HCT116 (cell line): Measurements from ENCODE around the gene PODNL1. TPM values are rescaled to one million over a fixed set of nuclear protein-coding genes. Genes with fewer than 3 reads are reported as not detected.

Experiments
- ATAC-seq: fragments of 200-7000 bp; cut with Tn5 transposase; 2 replicates; pipeline ENCODE4 v1.9.1; 2020; ENCODE audit warnings: mild to moderate bottlenecking, moderate library complexity
- BruUV-seq: library from RNA; stranded (reverse); fragments of 400-500 nt; replicated peaks from 2 replicates; lab custom pipeline; 2021; lab: Mats Ljungman, UMichigan
- CTCF ChIA-PET: fragments of 300-600 bp; sonication (Branson Sonifier 250); formaldehyde crosslinking; loops from one replicate; lab custom pipeline; 2021; ENCODE audit warnings: antibody characterized with exemption; lab: Charles Lee
- POLR2A ChIA-PET: fragments of 300-600, 350-600 bp; sonication (Branson Sonifier 250); formaldehyde crosslinking; loops from one replicate; lab custom pipeline; 2021; ENCODE audit warnings: antibody characterized with exemption; lab: Charles Lee
- RAD21 ChIA-PET, 2 experiments: fragments of 300-600 bp; sonication (Branson Sonifier 250); formaldehyde crosslinking; loops; one replicate each; lab custom pipeline; 2023; ENCODE audit warnings: low total read pairs in 2 of 2; ENCODE audit not compliant: uncharacterized antibody in 2 of 2, unreplicated experiment in 2 of 2, low non-redundant PET in 1 of 2; lab: Charles Lee
- DNase-seq: peaks from one replicate; pipeline ENCODE4 v3.0.0-alpha.2; 2010; ENCODE audit warnings: low read depth, low spot score
- H2AFZ ChIP-seq: fragments of 200-600 bp; shearing (Covaris generic), sonication (generic); 2 replicates; pipeline ENCODE4 v1.6.1; 2017; ENCODE audit warnings: low read depth, mixed run types, mixed read lengths, antibody characterized with exemption, low read length; ENCODE audit not compliant: poor library complexity, severe bottlenecking
- H3K27ac ChIP-seq: 2 replicates; pipeline ENCODE4 v1.5.1; 2012; ENCODE audit warnings: low read depth, low read length
- H3K27me3 ChIP-seq: fragments of 200-600 bp; sonication (generic); 2 replicates; pipeline ENCODE4 v1.6.1; 2016; ENCODE audit warnings: mixed run types, low read length, mixed read lengths; ENCODE audit not compliant: insufficient read depth
- H3K36me3 ChIP-seq, 2 experiments: fragments of 200-500 bp in 1 of 2; fragments of 200-600 bp in 1 of 2; sonication (Bioruptor generic) in 1 of 2; sonication (generic) in 1 of 2; 2 replicates each; pipeline versions ENCODE4 v1.5.1 to v1.6.1; 2014 to 2016; ENCODE audit warnings: low read length in 2 of 2, inconsistent platforms in 1 of 2, mixed read lengths in 1 of 2, mixed run types in 1 of 2; ENCODE audit not compliant: insufficient read depth in 2 of 2, control insufficient read depth in 1 of 2
- H3K4me1 ChIP-seq, 2 experiments: fragments of 200-600 bp in 1 of 2; sonication (generic) in 1 of 2; 2 replicates each; pipeline versions ENCODE4 v1.5.1 to v1.6.1; 2012 to 2017; ENCODE audit warnings: low read length in 2 of 2, inconsistent platforms in 1 of 2, mild to moderate bottlenecking in 1 of 2, mixed read lengths in 1 of 2, mixed run types in 1 of 2, moderate library complexity in 1 of 2; ENCODE audit not compliant: insufficient read depth in 2 of 2, control insufficient read depth in 1 of 2
- H3K4me2 ChIP-seq: fragments of 200-600 bp; sonication (generic); 2 replicates; pipeline ENCODE4 v1.6.1; 2017; ENCODE audit warnings: mixed run types, low read length, mixed read lengths
- H3K4me3 ChIP-seq, 2 experiments: fragments of 200-600 bp in 1 of 2; sonication (generic) in 1 of 2; replicated peaks in 1 of 2; 2 replicates each; pipeline ENCODE4 v1.5.1; 2011 to 2016; ENCODE audit warnings: low read length in 2 of 2, control low read depth in 1 of 2, low read depth in 1 of 2, mild to moderate bottlenecking in 1 of 2, mixed read lengths in 1 of 2, mixed run types in 1 of 2
- H3K79me2 ChIP-seq: fragments of 200-600 bp; sonication (generic); 2 replicates; pipeline ENCODE4 v1.6.1; 2017; ENCODE audit warnings: mild to moderate bottlenecking, mixed run types, low read length, moderate library complexity, mixed read lengths; ENCODE audit not compliant: insufficient read depth
- H3K9ac ChIP-seq: fragments of 200-600 bp; sonication (generic); 2 replicates; pipeline ENCODE4 v1.6.1; 2016; ENCODE audit warnings: low read length, mixed read lengths
- H3K9me2 ChIP-seq: fragments of 200-600 bp; sonication (generic), shearing (Covaris generic); 2 replicates; pipeline ENCODE4 v1.6.1; 2017; ENCODE audit warnings: mixed run types, mild to moderate bottlenecking, moderate library complexity; ENCODE audit not compliant: insufficient read depth
- H3K9me3 ChIP-seq, 2 experiments: fragments of 200-500 bp in 1 of 2; fragments of 200-600 bp in 1 of 2; sonication (Bioruptor generic) in 1 of 2; sonication (generic) in 1 of 2; 2 replicates each; pipeline ENCODE4 v1.6.1; 2014 to 2017; ENCODE audit warnings: low read length in 2 of 2, mixed read lengths in 2 of 2, inconsistent platforms in 1 of 2, low read depth in 1 of 2, mild to moderate bottlenecking in 1 of 2, mixed run types in 1 of 2, moderate library complexity in 1 of 2; ENCODE audit not compliant: control insufficient read depth in 1 of 2, insufficient read depth in 1 of 2
- H4K20me1 ChIP-seq: fragments of 200-600 bp; sonication (generic), shearing (Covaris generic); 2 replicates; pipeline ENCODE4 v1.6.1; 2017; ENCODE audit warnings: mixed run types, mild to moderate bottlenecking, moderate library complexity; ENCODE audit not compliant: insufficient read depth
- ATF3 ChIP-seq: IDR thresholded peaks from 2 replicates; pipeline ENCODE4 v1.6.1; 2012
- CEBPB ChIP-seq: IDR thresholded peaks from 2 replicates; pipeline ENCODE4 v1.6.1; 2012; ENCODE audit warnings: low read depth
- EGR1 ChIP-seq: IDR thresholded peaks from 2 replicates; pipeline ENCODE4 v1.6.1; 2012; ENCODE audit warnings: low read depth
- EZH2phosphoT487 ChIP-seq: fragments of 200-600 bp; IDR thresholded peaks from 2 replicates; pipeline ENCODE4 v1.6.1; 2018; ENCODE audit warnings: antibody characterized with exemption, borderline replicate concordance
- POLR2AphosphoS5 ChIP-seq: IDR thresholded peaks from 2 replicates; pipeline ENCODE4 v1.6.1; 2011; ENCODE audit warnings: mild to moderate bottlenecking, low read depth, low read length, moderate library complexity
- REST ChIP-seq: IDR thresholded peaks from 2 replicates; pipeline ENCODE4 v1.6.1; 2012; ENCODE audit warnings: low read depth
- SIN3A ChIP-seq: IDR thresholded peaks from 2 replicates; pipeline ENCODE4 v1.6.1; 2012; ENCODE audit warnings: low read depth
- SP1 ChIP-seq: IDR thresholded peaks from 2 replicates; pipeline ENCODE4 v1.6.1; 2012; ENCODE audit warnings: low read depth
- SRF ChIP-seq: IDR thresholded peaks from 2 replicates; pipeline ENCODE4 v1.6.1; 2012; ENCODE audit warnings: low read depth
- YY1 ChIP-seq: IDR thresholded peaks from 2 replicates; pipeline ENCODE4 v1.6.1; 2011; ENCODE audit warnings: low read length, low read depth, moderate library complexity, mild to moderate bottlenecking; ENCODE audit not compliant: insufficient replicate concordance; ENCODE audit errors: extremely low read depth
- ZBTB33 ChIP-seq: IDR thresholded peaks from 2 replicates; pipeline ENCODE4 v1.6.1; 2011; ENCODE audit warnings: mild to moderate bottlenecking, low read length, moderate library complexity; ENCODE audit not compliant: insufficient replicate concordance; ENCODE audit errors: extremely low read depth
- ZFX ChIP-seq: fragments of 450-650 bp; IDR thresholded peaks from 2 replicates; pipeline ENCODE4 v1.6.1; 2017
- ZNF274 ChIP-seq: fragments of 200-500 bp; sonication (Bioruptor generic); IDR thresholded peaks from 2 replicates; pipeline ENCODE4 v1.6.1; 2014; ENCODE audit warnings: mild to moderate bottlenecking, low read depth, low read length, inconsistent platforms
- intact Hi-C: fragments of 100-400 bp; cut with micrococcal nuclease; formaldehyde crosslinking; loops from 2 replicates; pipeline ENCODE4 v1.10.0; 2022
- total RNA-seq: library from RNA; stranded (reverse); gene quantifications from one replicate; pipeline ENCODE4 v1.2.1, GENCODE V29; 2021; ENCODE audit not compliant: unreplicated experiment

The PODNL1 gene
- total RNA-seq, 1 experiment from 2014 or later = 0.71 TPM

GRCh38 chr19:13946414-13946813 lies 8.2 kb upstream of the PODNL1 start (continued):
- TF ChIP-seq EZH2phosphoT487 = no peak

GRCh38 chr19:13942023-13942684 lies 3.9 kb upstream of the PODNL1 start:
- TF ChIP-seq SP1 (no peak), POLR2AphosphoS5 (no peak), ZFX (no peak), EGR1 (no peak), ATF3 (no peak), ZBTB33 (no peak), ZNF274 (no peak), SIN3A (no peak), YY1 (no peak), EZH2phosphoT487 (no peak), REST (no peak), CEBPB (no peak), SRF (no peak)
- TF ChIP-seq, all 23 proteins: peak for 0
- Histone ChIP-seq H3K27ac (no peak overlapping the region), H3K4me2 (no peak overlapping the region), H3K9me2 (no peaks in the 10 kb centered on the region), H3K27me3 (no peaks in the 10 kb centered on the region), H2AFZ (no peak overlapping the region), H3K4me3 (no peak overlapping the region), H3K79me2 (no peaks in the 10 kb centered on the region), H3K9ac (no peak overlapping the region), H3K4me1 (no peaks in the 10 kb centered on the region), H3K36me3 (no peaks in the 10 kb centered on the region), H4K20me1 (no peaks in the 10 kb centered on the region), H3K9me3 (no peaks in the 10 kb centered on the region)
- DNase-seq = no peak
- intact Hi-C loops = no loop called here
- BruUV-seq = no TSS peak
- CTCF ChIA-PET = no interaction called here
- RAD21 ChIA-PET = no interaction called here
- peak; percentile 55 for ATAC-seq
- POLR2A ChIA-PET = no interaction called here
